HG03565 (cell line): ENCODE results near the gene KCNN2.

Experiments used
- ATAC-seq: cut with Tn5 transposase; IDR thresholded peaks from one replicate; pipeline ENCODE4 v1.9.1; 2021; ENCODE audit warnings: mild to moderate bottlenecking, moderate library complexity; ENCODE audit not compliant: unreplicated experiment

KCNN2 gene

GRCh38 chr5:114477816-114478334 lies 116.0 kb downstream of the KCNN2 start:
- no peak for ATAC-seq

DNA sequence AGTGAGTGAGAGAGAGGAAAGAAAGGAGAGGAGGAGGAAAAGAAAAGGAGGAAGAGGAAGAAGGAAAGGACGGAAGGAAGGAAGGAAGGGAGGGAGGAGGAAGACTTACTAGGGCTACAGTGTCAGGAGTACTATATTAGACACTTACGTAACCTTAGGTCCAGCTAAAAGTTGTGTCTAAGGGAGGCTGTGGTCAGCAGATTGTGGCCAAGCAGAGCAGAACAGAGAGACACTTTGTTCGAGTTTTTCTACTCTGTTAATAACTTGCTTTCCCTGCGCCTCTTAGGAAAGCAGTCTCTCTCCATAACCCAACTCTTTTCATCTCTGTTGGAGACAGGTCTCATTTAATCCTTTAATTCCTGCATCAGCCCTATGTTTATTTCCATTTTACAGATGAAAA lies 138.9 kb downstream of the KCNN2 start:
- no peak for ATAC-seq

DNA sequence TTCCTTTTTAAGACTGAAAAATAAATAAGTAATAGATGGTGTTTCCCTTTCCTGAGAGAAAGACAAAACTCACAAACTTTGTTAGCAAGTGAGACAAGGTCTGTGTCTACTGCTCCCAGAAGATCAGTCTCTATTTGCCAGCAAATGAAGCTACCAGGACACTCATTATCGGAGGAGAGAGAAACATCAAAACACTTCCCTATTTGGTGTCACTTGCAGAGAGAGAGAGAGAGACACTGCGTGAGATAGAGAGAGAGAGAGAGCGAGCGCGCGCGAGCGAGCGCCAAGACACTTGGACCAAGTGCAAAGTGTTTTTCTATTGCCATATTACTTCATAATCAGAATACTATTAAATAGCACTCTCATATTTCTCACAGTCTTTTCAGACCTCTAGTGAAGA lies 142.7 kb downstream of the KCNN2 start:
- ATAC-seq: no peak

DNA sequence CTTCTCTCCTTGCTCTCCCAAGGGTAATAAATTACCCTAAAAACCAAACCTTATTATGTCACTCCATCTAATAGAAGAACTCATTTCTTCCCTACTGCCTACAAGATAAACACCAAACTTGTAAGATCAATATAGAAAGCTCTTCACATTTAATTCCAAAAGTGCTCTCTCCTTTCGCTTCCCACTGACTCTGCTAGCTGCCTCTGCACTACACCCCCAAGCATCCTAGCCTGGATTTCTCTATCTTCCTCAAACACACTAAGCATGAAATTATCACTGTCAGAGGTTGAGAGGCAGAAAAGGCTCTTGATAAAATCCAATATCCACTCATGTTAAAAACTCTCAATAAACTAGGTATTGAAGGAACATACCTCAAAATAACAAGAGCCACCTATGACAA lies 162.4 kb downstream of the KCNN2 start:
- ATAC-seq: no peak

DNA sequence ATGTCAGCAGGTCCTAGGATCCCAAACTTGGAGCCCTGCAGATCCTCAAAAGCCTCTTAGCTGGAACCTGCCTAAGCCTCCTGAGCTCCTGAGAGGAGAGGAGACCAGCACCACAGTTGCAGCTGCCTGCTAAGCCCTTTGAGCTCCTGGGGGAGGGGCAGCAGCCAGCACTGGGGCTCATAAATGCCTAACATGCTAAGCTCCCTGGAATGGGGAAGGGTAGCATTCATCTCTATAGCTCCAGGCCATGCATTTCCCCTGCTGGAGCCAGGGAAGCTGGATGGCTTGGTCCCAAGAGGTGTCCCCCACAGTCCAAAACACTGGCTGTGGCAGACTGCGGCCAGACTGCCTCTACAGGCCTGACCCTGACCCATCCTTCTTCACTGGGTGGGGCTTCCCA lies 182.7 kb downstream of the KCNN2 start:
- no peak for ATAC-seq
